A172 (cell line): ENCODE measurements around the gene ZNF652. TPM values are rescaled to one million over a fixed set of nuclear protein-coding genes. Genes with fewer than 3 reads are reported as not detected.

ENCODE experiments used
- DNase-seq: peaks from one replicate; pipeline ENCODE4 v3.0.0-alpha.2; 2015; ENCODE audit warnings: low spot score
- total RNA-seq: library from RNA; depleted of rRNA; stranded (reverse); fragments of >200 nt; shearing (Covaris generic); gene quantifications from 2 replicates; pipeline ENCODE4 v1.2.3, GENCODE V29; 2014

ZNF652 gene
- total RNA-seq, 1 experiment from 2014 or later, result 21.0 TPM

DNA sequence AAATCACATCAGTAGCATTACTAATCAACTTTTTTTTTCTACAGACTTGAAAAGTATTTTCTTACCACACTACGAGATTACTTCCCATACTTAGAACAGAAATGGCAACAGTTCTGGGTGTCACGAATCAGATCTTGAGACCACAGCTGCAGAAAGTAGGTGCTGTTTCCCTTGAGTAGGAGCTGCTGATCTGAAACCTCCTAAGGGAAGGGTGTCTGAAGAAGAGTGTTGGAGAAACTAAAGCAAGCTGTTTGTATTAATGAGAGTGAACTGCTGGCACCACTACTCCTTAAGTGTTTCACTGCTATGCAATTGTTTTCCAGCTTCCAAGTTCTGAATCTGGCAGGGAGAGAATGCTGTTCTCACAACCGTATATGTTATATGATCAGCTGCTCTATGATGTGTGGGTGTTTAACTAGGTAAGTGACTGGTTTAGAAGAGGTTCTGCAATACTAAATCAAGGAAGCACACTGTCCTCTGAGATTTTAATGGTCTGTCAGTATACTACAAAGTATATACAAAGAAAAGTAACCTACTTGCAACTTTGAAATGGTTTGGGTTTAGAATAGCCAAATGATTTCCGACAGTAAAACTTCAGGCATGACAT is 3.3 kb downstream of the ZNF652 start:
- no peak for DNase-seq

- no peak for DNase-seq
These were observed 4.5 kb downstream of the ZNF652 start for GRCh38 chr17:49357516-49357915.

DNA sequence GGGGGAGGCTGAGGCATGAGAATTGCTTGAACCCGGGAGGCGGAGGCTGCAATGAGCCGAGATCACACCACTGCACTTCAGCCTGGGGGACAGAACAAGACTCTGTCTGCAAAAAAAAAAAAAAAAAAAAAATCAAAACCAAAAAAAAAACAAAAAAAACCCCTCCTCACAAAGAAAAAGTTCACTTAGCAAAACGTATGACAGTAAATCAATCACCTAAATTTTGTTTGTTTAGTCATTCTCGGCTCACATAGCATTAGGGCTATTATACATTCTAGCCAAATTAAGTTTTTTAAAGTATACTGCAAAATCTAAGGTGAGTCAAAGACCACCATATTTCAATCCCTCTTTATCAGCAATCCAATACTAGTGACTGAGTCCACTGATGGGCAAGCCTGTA is 5.7 kb downstream of the ZNF652 start:
- no peak for DNase-seq

DNA sequence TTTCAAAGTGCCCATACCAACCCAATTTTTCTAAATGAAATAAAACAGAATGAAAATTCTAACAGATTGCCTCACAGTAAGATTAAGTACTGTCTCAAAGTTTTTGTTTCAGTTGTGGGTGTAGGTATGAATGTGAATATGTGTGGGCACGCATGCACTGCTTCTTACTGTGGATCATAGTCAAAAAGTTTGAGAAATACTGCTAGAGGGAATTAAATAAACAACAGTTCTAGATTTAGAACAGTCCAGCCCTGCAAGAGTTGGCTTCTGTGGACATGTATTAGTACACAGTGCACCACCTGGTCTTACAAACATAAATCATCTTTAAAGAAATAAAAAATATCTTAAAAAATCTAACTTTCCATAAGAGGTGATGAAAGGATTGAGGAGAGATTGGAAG is 8.4 kb downstream of the ZNF652 start:
- no peak for DNase-seq

DNA sequence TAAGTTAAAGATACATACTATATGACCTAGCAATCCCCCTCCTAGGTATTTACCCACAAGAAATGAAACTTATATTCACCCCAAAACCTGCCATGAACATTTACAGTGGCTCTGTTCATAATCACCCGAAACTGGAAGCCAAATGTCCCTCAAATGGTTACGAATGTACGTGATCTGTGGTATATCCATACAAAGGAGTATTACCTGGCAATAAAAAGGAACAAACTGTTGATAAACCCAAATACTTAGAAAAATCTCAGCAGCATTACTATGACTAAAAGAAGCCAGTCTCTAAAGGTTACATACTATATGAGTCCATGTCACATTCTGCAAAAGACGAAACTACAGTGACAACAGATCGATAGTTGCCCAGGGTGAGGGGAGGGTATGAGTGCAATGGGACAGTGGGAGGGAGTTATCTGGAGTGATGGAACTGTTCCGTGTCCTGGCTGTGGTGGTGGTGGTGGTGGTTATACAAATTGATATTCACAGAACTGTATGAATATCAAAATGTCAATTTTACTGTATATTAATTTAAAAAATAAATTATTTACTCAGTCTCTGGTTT is 9.4 kb downstream of the ZNF652 start:
- DNase-seq, result no peak

GRCh38 chr17:49351572-49352140 is 10.4 kb downstream of the ZNF652 start:
- DNase-seq, result no peak

DNA sequence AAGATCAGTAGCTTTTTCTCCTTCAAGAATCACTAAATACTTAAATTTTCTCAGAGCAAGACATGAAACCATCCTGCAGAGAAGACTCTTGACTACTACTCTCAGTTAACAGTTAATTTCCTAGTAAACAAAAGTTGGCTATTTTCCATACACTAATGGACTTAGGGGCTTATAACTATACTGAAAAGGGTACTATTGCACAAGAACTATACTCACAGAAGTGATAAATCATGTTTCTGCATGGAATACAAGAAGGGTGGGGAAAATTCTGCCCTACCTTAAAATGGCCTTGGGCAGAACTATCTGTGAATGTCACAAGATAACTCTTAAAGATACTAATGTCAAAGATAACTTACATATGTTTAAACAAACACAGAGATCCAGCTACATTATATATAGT is 12.5 kb downstream of the ZNF652 start:
- no peak for DNase-seq

DNA sequence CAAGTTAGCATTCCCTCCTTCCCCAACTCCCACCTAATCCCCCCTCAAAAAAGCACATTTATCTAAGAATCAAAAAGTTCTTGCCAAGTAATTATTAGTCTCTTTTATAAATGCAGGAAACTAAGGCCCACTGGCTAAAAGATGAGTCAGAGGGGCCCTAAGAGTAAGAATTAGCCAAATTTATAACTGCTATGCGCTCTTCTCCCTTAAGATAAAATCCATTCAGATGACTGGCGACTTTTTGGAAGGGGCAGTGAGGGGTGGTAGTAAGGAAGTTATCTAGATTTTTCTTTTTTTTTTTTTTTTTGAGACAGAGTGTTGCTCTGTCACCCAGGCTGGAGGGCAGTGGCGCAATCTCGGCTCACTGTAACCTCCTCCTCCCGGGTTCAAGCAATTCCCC is 17.1 kb downstream of the ZNF652 start:
- DNase-seq, result no peak

GRCh38 chr17:49343273-49343672 is 18.8 kb downstream of the ZNF652 start:
- peak; percentile 26 for DNase-seq

DNA sequence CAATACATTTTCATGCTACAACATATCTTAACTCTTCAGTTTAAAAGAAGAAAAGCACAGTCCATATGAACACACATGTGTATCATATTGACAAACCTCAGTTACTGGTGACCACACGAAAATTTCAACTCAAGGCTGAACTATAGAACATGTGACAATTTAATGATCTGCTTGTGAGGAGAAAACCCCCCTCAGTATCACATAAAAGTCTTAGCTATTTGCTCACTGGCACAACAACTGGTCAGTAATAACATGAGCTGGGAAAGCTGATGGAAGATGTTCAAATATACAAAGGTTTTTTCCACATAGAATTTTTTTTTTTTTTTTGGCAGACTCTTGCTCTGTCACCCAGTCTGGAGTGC is 19.5 kb downstream of the ZNF652 start:
- DNase-seq, result no peak

- no peak for DNase-seq
These were observed 20.7 kb downstream of the ZNF652 start for GRCh38 chr17:49341356-49341755.

- no peak for DNase-seq
These were observed 22.7 kb downstream of the ZNF652 start for GRCh38 chr17:49339354-49339753.

DNA sequence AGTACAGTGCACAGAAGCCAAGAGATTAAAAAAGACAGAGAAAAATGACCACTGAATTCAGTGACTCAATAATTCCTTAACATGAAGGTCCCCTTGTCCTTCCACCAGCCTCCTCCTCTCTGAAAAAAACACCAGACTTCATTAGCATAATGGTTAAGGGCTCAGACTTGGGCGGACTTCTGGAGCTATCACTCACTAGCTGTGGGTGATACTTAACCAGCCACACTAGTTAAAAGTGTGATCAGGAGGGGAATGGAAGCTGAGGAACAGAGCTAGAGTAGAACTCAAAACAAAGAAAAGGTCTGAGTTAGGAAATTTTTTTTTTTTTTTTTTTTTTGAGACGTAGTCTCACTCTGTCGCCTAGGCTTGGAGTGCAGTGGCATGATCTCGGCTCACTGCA is 23.2 kb downstream of the ZNF652 start:
- no peak for DNase-seq

DNA sequence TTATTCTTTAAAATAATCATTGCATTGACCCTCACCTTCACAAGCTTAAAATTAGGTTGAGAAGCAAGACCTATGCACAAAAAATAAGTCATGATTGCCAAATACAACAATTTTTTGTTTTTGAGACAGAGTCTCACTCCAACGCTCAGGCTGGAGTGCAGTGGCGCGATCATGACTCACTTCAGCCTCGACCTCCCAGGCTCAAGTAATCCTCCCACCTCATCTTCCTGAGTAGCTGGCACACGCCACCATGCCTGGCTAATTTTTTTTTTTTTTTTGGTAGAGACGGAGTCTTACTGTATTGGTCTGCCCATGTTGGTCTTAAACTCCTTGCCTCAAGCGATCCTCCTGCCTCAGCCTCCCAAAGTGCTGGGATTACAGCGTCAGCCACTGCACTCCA is 24.2 kb downstream of the ZNF652 start:
- DNase-seq, result no peak

DNA sequence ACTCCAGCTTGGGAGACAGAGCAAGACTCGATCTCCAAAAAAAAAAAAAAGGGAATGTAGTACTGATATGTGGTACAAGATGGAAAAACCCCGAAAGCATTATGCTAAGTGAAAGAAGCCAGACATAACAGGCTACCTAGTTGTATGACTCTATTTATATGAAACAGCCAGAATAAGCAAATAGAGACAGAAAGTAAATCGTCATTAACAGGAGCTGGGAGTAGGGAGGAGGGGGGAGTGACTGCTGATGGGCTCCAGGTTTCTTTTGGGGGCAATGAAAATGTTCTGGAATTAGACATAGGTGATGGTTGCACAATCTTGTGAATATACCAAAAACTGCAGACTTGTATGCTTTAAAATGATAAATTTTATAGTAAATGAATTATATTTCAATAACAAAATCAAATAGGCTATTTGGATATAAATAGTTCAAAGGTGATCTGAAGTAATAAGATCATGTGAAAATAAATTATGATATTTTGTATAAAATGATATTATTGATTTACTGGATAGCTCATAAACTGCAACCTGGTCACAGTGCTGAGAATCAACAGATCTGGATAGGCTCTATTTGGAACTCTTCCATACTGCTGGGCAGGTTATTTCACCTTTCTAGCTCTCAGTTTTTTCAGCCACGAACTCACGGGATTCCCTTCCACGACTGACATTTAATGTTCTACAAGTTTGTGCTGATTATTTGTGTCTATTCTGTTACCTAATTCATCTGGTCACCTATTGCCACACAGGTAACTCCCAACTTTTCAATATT is 27.1 kb downstream of the ZNF652 start:
- no peak for DNase-seq

GRCh38 chr17:49333804-49334203 is 28.2 kb downstream of the ZNF652 start:
- DNase-seq, result no peak

DNA sequence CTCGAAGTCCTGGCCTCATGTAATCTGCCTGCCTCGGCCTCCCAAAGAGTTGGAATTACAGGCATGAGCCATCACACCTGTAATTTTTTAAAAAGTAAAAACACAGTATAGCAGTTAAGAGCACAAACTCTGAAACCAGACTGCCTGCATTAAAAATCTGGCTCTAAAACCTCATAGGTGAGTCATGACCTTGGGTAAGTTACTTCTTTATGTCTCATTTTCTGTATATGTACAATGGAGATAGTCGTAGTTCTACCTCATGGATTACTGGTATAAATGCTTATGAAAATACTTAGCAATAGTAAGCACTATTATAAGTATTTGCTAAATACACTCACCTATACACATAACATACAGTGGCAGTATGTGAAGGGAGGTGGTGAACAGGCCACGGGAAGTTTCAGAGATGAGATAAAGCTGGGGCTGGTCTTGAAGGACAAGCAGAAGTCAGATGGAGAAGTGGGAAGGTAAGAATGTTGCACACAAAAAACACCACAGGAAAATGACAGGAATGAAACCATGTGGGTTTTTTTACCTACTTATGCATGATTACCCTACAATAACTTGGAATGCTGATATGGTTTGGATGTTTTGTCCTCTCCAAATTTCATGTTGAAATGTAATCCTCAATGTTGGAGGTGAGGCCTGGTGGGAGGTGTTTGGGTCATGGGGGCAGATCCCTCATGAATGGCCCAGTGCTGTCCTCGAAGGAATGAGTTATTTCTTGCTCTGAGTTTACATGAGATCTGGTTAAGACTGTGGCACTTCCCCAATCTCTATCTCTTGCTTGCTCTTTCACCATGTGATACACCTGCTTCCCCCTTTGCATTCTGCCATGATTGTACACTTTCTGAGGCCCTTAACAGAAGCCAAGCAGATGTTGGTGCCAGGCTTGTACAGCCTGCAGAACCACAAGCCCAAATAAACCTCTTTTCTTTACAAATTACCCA is 33.9 kb downstream of the ZNF652 start:
- no peak for DNase-seq

GRCh38 chr17:49325980-49326379 is 36.1 kb downstream of the ZNF652 start:
- no peak for DNase-seq

GRCh38 chr17:49318435-49318965 is 43.5 kb downstream of the ZNF652 start:
- DNase-seq, result no peak

DNA sequence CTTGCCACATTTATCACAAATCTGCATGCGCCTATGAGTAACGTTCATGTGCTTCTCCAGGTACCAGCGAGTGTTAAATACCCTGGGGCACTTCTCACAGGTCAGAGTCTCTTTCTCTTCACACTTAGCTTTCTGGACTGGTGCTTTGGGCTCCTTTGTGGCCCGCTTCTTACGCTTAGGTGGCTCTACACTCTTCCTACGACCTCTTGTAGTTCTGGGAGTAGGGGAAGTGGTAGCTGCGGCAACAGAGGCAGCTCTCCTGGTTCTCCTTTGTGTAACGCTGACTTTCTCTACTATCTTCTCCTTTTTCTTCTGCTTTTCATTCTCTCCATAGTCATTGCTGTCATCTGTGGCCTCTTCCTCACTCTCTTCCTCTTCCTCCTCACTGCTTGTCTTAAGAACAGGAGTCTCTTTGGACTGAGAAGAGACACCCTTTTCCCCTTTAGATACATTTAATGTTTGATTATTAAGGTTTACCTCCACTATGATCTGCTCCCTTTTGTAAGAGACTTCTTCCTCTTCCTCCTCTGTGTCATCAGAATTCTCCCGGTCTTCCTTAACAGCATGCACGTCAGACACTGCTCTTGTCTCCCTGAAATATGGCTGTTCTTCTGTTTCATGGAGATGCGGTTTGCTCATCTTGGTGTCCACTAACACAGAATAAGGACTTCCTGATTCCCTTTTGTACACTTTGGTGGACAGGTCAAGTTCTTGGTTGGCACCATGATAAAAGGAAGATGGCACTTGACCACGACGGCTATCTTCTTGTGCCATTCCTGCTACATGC is 45.0 kb downstream of the ZNF652 start:
- DNase-seq, result no peak

GRCh38 chr17:49316258-49316570 is 45.8 kb downstream of the ZNF652 start:
- DNase-seq, result peak; percentile 29
